ENCODE results near the gene TMEM37. TPM values are rescaled to one million over a fixed set of nuclear protein-coding genes. Genes with fewer than 3 reads are reported as not detected.

The TMEM37 gene
- total and polyA plus RNA-seq, 2 of the 13 experiments (the other 11 are each of a cell fraction or from before 2014, with no cell fraction given): 37.7 to 115 TPM

DNA sequence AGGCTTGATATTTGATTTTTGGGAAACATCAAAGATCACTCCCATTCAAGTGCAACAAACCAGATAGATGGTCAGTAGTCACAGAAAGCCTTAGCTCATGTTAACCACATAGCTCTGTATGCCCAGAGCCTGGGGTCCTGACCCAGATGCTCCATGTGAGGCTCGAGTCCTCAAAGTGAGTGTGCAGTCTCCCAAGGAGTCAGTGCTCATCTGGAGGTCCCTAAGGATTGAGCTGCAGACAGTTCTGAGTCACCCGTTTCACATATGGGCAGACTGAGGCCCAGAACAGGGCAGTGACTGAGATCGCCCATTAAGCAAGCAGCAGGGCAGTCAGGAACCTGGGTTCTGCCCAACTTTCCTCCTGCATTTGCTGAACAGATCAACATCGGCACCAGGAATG, 9.2 kb downstream of the TMEM37 start:
- ATAC-seq: no peak
- POLR2A ChIA-PET: interaction anchor here (1.0 to 3.5 kb wide), 3 partner anchors 8 to 15 kb away, joined by 4 to 21 read pairs (median 4); partner anchors contain the start of gene TMEM37
- no peak overlapping the region for H3K4me3 ChIP-seq (replicated peaks in 1 of 3; ENCODE audit: insufficient read depth in 1 of 3, low read depth in 2 of 3, low read length in 3 of 3)
- peaks cover 71% of the 10 kb centered on the region for H3K4me1 ChIP-seq (ENCODE audit: insufficient read depth, low read length)
- DNase-seq (ENCODE audit: low spot score): no peak
- peaks cover 0 to 2% of the 10 kb centered on the region in 2 experiments; a peak in 3 of 5 replicates for H3K36me3 ChIP-seq (replicated peaks in 1 of 2; ENCODE audit: control insufficient read depth in 1 of 2, insufficient read depth in 2 of 2, low read length in 2 of 2)
- no peak overlapping the region for H3K9ac ChIP-seq (ENCODE audit: insufficient read depth, low read depth, low read length)
- intact Hi-C loops (cut with micrococcal nuclease; ENCODE audit: unreplicated experiment): loop anchor here (1.0 kb wide), 1 partner anchor 32 kb away; no protein-coding TSS in a partner anchor
- CTCF ChIA-PET (ENCODE audit: low intra/inter-chr PET ratio, low total read pairs): no interaction called here
- no peak overlapping the region for H2AFZ ChIP-seq (ENCODE audit: low read length)
- H3K27ac ChIP-seq (ENCODE audit: extremely low read length, insufficient read depth, low read length): no peak overlapping the region
- H3K27me3 ChIP-seq (ENCODE audit: control insufficient read depth in 1 of 2, insufficient read depth in 2 of 2, low read length in 2 of 2): no peaks in the 10 kb centered on the region
- in situ Hi-C loops (cut with HindIII; ENCODE audit: extremely low pct_ligation_motif_present, low pct_unique_long_range_greater_than_20kb): no loop called here
- BruUV-seq (replicated peaks): no TSS peak
- peaks cover 18% of the 10 kb centered on the region; the same call in 1 of the 2 replicates for H4K20me1 ChIP-seq (ENCODE audit: insufficient read depth, low read length)
- WGBS (ENCODE audit: low lambda C conversion rate): 85% methylated on average over 3 of the region's 4 CpGs
- no peak for FAIRE-seq
- H3K4me2 ChIP-seq (ENCODE audit: low read depth, low read length): no peak overlapping the region
- H3K79me2 ChIP-seq (ENCODE audit: insufficient read depth, low read length): peaks cover 27% of the 10 kb centered on the region
- H3K9me3 ChIP-seq (ENCODE audit: low read length): no peaks in the 10 kb centered on the region
- TF ChIP-seq, protein P1, sequence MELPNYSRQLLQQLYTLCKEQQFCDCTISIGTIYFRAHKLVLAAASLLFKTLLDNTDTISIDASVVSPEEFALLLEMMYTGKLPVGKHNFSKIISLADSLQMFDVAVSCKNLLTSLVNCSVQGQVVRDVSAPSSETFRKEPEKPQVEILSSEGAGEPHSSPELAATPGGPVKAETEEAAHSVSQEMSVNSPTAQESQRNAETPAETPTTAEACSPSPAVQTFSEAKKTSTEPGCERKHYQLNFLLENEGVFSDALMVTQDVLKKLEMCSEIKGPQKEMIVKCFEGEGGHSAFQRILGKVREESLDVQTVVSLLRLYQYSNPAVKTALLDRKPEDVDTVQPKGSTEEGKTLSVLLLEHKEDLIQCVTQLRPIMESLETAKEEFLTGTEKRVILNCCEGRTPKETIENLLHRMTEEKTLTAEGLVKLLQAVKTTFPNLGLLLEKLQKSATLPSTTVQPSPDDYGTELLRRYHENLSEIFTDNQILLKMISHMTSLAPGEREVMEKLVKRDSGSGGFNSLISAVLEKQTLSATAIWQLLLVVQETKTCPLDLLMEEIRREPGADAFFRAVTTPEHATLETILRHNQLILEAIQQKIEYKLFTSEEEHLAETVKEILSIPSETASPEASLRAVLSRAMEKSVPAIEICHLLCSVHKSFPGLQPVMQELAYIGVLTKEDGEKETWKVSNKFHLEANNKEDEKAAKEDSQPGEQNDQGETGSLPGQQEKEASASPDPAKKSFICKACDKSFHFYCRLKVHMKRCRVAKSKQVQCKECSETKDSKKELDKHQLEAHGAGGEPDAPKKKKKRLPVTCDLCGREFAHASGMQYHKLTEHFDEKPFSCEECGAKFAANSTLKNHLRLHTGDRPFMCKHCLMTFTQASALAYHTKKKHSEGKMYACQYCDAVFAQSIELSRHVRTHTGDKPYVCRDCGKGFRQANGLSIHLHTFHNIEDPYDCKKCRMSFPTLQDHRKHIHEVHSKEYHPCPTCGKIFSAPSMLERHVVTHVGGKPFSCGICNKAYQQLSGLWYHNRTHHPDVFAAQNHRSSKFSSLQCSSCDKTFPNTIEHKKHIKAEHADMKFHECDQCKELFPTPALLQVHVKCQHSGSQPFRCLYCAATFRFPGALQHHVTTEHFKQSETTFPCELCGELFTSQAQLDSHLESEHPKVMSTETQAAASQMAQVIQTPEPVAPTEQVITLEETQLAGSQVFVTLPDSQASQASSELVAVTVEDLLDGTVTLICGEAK (IDR thresholded peaks at IDR 0.05): no peak
- TF ChIP-seq, protein P1 (CRISPR knock-in tag; IDR thresholded peaks at IDR 0.05): no peak
- TF ChIP-seq ZNF337 (CRISPR knock-in tag; IDR thresholded peaks at IDR 0.05; ENCODE audit: borderline replicate concordance, low read depth): 0 out of 2 replicates have a peak, but pooled peaks have one; percentile 27
- TF ChIP-seq MED1 (CRISPR knock-in tag; IDR thresholded peaks at IDR 0.05): no peak
- TF ChIP-seq, protein P2, sequence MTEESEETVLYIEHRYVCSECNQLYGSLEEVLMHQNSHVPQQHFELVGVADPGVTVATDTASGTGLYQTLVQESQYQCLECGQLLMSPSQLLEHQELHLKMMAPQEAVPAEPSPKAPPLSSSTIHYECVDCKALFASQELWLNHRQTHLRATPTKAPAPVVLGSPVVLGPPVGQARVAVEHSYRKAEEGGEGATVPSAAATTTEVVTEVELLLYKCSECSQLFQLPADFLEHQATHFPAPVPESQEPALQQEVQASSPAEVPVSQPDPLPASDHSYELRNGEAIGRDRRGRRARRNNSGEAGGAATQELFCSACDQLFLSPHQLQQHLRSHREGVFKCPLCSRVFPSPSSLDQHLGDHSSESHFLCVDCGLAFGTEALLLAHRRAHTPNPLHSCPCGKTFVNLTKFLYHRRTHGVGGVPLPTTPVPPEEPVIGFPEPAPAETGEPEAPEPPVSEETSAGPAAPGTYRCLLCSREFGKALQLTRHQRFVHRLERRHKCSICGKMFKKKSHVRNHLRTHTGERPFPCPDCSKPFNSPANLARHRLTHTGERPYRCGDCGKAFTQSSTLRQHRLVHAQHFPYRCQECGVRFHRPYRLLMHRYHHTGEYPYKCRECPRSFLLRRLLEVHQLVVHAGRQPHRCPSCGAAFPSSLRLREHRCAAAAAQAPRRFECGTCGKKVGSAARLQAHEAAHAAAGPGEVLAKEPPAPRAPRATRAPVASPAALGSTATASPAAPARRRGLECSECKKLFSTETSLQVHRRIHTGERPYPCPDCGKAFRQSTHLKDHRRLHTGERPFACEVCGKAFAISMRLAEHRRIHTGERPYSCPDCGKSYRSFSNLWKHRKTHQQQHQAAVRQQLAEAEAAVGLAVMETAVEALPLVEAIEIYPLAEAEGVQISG (CRISPR knock-in tag; IDR thresholded peaks at IDR 0.05): no peak; the same call in 1 of the 2 replicates
- no peak for TF ChIP-seq GZF1 (CRISPR knock-in tag; IDR thresholded peaks at IDR 0.05)
- TF ChIP-seq ZMYM3 (CRISPR knock-in tag; IDR thresholded peaks at IDR 0.05): peak; percentile 61
- TF ChIP-seq, protein P3, sequence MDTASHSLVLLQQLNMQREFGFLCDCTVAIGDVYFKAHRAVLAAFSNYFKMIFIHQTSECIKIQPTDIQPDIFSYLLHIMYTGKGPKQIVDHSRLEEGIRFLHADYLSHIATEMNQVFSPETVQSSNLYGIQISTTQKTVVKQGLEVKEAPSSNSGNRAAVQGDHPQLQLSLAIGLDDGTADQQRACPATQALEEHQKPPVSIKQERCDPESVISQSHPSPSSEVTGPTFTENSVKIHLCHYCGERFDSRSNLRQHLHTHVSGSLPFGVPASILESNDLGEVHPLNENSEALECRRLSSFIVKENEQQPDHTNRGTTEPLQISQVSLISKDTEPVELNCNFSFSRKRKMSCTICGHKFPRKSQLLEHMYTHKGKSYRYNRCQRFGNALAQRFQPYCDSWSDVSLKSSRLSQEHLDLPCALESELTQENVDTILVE (CRISPR knock-in tag; IDR thresholded peaks at IDR 0.05): no peak
- TF ChIP-seq RBM39 (IDR thresholded peaks at IDR 0.05; ENCODE audit: low read depth, low read length, poor library complexity, severe bottlenecking): no peak
- peak; percentile 14; the same call in 1 of the 2 replicates for TF ChIP-seq SP4 (CRISPR knock-in tag; IDR thresholded peaks at IDR 0.05)
- TF ChIP-seq ZNF230 (CRISPR knock-in tag; IDR thresholded peaks at IDR 0.05): 0 out of 2 replicates have a peak, but pooled peaks have one; percentile 13
- TF ChIP-seq SMYD3 (CRISPR knock-in tag; IDR thresholded peaks at IDR 0.05): 0 out of 2 replicates have a peak, but pooled peaks have one; percentile 61

All from HepG2 (cell line).